PC-9 (cell line): ENCODE results near the gene CNRIP1.

Source experiments
- EZH2 ChIP-seq: fragments of 200-600 bp; sonication (generic); IDR thresholded peaks from 2 replicates; pipeline ENCODE4 v1.8.0; 2017; ENCODE audit warnings: antibody characterized with exemption, low read depth
- TF ChIP-seq, protein P1 (sequence below): fragments of 200-600 bp; sonication (generic); conservative IDR thresholded peaks from 2 replicates; pipeline ENCODE4 v1.6.1; 2017; ENCODE audit warnings: mixed run types, antibody characterized with exemption, mild to moderate bottlenecking, moderate library complexity

DNA sequence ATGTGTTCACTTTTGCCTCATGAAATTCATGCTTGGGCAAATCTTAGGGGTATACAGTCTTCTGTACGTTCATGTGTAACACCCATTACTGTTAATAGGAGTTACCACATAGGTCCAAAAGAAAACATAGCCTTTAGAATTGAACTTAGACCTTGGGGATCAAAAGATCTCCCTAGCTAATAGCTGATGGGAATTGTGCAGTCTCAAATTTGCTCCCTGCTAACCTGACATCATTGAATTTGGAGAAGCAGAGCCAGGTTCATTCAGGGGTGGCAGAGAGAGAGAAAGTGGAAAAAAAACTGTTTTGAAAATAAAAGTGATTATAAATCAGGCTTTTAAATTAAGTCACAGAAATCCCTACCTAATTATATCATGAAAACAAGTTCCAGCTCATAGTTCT is 39.4 kb downstream of the CNRIP1 start:
- TF ChIP-seq, protein P1, sequence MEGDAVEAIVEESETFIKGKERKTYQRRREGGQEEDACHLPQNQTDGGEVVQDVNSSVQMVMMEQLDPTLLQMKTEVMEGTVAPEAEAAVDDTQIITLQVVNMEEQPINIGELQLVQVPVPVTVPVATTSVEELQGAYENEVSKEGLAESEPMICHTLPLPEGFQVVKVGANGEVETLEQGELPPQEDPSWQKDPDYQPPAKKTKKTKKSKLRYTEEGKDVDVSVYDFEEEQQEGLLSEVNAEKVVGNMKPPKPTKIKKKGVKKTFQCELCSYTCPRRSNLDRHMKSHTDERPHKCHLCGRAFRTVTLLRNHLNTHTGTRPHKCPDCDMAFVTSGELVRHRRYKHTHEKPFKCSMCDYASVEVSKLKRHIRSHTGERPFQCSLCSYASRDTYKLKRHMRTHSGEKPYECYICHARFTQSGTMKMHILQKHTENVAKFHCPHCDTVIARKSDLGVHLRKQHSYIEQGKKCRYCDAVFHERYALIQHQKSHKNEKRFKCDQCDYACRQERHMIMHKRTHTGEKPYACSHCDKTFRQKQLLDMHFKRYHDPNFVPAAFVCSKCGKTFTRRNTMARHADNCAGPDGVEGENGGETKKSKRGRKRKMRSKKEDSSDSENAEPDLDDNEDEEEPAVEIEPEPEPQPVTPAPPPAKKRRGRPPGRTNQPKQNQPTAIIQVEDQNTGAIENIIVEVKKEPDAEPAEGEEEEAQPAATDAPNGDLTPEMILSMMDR = no peak
- no peak for TF ChIP-seq EZH2
